Gastroesophageal sphincter (tissue), 4 donors: ENCODE measurements around the gene PEPD. TPM values are rescaled to one million over a fixed set of nuclear protein-coding genes. Genes with fewer than 3 reads are reported as not detected.

Source experiments
- ATAC-seq: fragments of 150-250 bp; one replicate; pipeline ENCODE4 v1.9.1; 2016; ENCODE audit warnings: mild to moderate bottlenecking, moderate library complexity
- H3K27ac ChIP-seq, 4 donors: fragments of 200-600 bp; sonication (generic) in 3 of 4; 1 replicate in 3 of 4; 2 replicates in 1 of 4; pipeline ENCODE4 v1.5.1; 2016 to 2019
- H3K27me3 ChIP-seq: fragments of 200-600 bp; sonication (generic); one replicate; pipeline ENCODE4 v1.5.1; 2019
- H3K36me3 ChIP-seq, 2 donors: fragments of 200-600 bp; sonication (generic); one replicate each; pipeline ENCODE4 v1.5.1; 2019; ENCODE audit warnings: control low read depth in 1 of 2
- H3K4me1 ChIP-seq, 3 donors: fragments of 200-600 bp; sonication (generic); 1 replicate in 2 of 3; 2 replicates in 1 of 3; pipeline ENCODE4 v1.5.1; 2016 to 2019; ENCODE audit warnings: control low read depth in 2 of 3
- H3K4me3 ChIP-seq, 2 donors: fragments of 200-600 bp; sonication (generic); one replicate each; pipeline ENCODE4 v1.5.1; 2019; ENCODE audit warnings: mild to moderate bottlenecking in 1 of 2, moderate library complexity in 1 of 2
- H3K9me3 ChIP-seq, 3 donors: fragments of 200-600 bp; sonication (generic); one replicate each; pipeline ENCODE4 v1.5.1; 2017 to 2019; ENCODE audit warnings: control low read depth in 2 of 3
- CTCF ChIP-seq, 4 experiments: fragments of 200-600 bp in 2 of 4; fragments of 450-650 bp in 2 of 4; sonication (generic) in 1 of 4; IDR thresholded peaks; one replicate each; pipeline ENCODE4 v1.5.1; 2017 to 2019; ENCODE audit warnings: antibody characterized with exemption in 4 of 4, mild to moderate bottlenecking in 2 of 4, moderate library complexity in 2 of 4
- EP300 ChIP-seq: sonication (generic); formaldehyde crosslinking; IDR thresholded peaks from one replicate; pipeline ENCODE4 v1.6.1; 2017; ENCODE audit warnings: antibody characterized with exemption, mild to moderate bottlenecking
- POLR2A ChIP-seq, 2 donors: fragments of 450-650 bp; IDR thresholded peaks; one replicate each; pipeline ENCODE4 v1.6.1; 2017; ENCODE audit warnings: antibody characterized with exemption in 2 of 2, mild to moderate bottlenecking in 2 of 2, moderate library complexity in 1 of 2
- POLR2AphosphoS5 ChIP-seq: sonication (generic); formaldehyde crosslinking; IDR thresholded peaks from one replicate; pipeline ENCODE4 v1.6.1; 2017; ENCODE audit warnings: antibody characterized with exemption
- WGBS, 2 donors: methylation state at CpG; one replicate each; pipeline ENCODE4 v1.1.5; 2018; ENCODE audit warnings: low coverage in 1 of 2; 5-methylcytosine and 5-hydroxymethylcytosine counted together
- total RNA-seq, 4 donors: library from RNA; depleted of rRNA; stranded (reverse); fragments of >200 nt; gene quantifications; one replicate each; pipeline ENCODE4 v1.1.0, GENCODE V29; 2016

Gene PEPD
- total RNA-seq, 4 donors from 2014 or later: 61.3 to 77.7 (median 69.6) TPM

DNA sequence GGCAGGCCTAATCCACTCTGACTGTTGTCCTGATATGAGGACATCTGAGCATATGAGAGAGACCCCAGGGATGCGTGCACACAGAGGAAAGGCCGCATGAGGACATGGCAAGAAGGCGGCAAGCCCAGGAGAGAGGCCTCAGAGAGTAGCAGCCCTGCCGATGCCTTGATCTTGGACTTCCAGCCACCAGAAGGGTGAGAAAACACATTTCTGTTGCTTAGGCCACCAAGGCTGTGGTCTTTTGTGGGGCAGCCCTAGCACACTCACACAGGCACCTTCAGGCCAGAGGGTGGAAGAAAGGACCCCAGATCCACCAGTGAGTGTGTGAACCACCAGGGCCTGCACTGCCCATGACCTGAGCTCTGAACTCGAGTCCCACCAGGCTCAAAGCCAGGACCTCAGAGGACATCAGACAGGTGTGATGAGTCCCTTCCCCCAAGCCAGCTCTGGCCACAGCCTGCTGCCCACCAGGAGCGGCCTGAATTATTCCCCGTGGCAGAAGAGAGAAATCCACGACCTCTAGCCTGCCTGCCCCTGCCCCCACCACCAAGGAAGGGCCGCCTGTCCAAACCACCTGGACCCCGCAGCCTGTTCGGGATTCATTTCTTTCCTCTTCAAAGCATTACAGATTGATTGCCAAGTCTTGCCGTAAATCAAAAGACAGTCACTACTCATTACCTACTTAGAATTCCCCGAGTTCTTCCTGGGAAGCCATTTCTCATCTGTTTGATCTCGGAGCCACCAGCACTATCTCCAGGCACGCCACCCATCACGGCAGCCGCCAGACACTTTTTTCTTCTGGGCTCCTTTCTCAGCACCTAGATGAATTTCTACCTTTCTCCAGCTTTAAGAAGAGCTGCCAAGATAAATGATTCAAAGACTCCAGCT is 75.9 kb downstream of the PEPD start:
- Histone ChIP-seq H3K4me3 (no peak overlapping the region), H3K9me3 (no peaks in the 10 kb centered on the region), H3K27me3 (no peaks in the 10 kb centered on the region), H3K27ac (no peak overlapping the region), H3K4me1 (no peaks in the 10 kb centered on the region), H3K36me3 (peaks cover 0 to 65% of the 10 kb centered on the region in 2 donors)
- ATAC-seq: no peak
- TF ChIP-seq EP300: no peak
- 90 to 92% methylated on average over 7 to 11 of the region's 17 CpGs for WGBS, 2 donors

GRCh38 chr19:33444562-33445441 is 76.8 kb downstream of the PEPD start:
- 85 to 100% methylated on average over 2 to 10 of the region's 12 CpGs for WGBS, 2 donors
- no peak for ATAC-seq
- Histone ChIP-seq H3K4me3 (no peak overlapping the region), H3K36me3 (peaks cover 0 to 67% of the 10 kb centered on the region in 2 donors), H3K27me3 (no peaks in the 10 kb centered on the region), H3K9me3 (no peaks in the 10 kb centered on the region), H3K4me1 (no peaks in the 10 kb centered on the region), H3K27ac (no peak overlapping the region)
- TF ChIP-seq EP300 (no peak), POLR2A (IDR thresholded peaks at IDR 0.05) (no peak), POLR2AphosphoS5 (no peak), CTCF (IDR thresholded peaks at IDR 0.05) (no peak)

DNA sequence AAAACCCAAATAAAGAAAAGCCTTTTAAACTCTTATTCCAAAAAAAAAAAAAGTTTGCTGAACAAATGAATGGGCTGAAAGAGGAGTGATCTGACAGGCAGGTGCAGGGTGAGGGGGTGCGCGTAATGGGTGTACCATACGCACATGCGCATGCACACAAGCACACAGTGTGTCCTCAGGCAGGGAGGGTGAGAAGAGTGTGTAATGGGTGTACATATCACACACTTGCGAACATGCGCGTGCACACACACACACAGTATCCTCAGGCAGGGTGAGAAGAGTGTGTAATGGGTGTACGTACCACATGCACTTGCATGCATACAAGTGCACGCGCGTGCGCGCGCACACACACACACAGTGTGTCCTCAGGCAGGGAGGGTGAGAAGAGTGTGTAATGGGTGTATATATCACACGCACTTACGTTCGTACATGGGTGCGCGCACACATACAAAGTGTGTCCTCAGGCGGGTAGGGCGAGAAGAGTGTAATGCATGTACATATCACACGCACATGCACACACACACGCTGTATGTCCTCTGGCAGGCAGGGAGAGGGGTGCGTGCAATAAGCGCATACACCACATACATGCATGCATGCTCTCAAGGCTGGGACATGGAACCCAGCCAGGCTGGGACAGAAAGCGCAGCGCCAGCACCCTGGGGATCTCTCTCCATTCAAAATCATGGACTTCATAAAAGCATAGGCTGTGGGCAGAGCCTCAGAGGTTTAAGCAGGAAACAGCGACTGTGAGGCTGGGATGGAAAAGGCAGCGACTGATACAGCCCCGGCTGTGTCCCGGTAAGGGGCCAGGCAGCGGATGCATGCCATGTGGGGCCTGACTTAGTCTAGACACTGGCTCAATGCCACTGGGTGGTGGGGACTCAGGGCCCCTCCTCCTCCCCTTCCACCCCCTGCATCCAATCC is 77.7 kb downstream of the PEPD start:
- Histone ChIP-seq H3K36me3 (peaks cover 0 to 58% of the 10 kb centered on the region in 2 donors), H3K9me3 (no peaks in the 10 kb centered on the region), H3K4me3 (no peak overlapping the region), H3K27ac (no peak overlapping the region), H3K4me1 (no peaks in the 10 kb centered on the region), H3K27me3 (no peaks in the 10 kb centered on the region)
- no peak for ATAC-seq
- 87 to 89% methylated on average over 22 to 29 of the region's 32 CpGs for WGBS, 2 donors
- TF ChIP-seq EP300 (no peak), CTCF (IDR thresholded peaks at IDR 0.05) (no peak), POLR2A (IDR thresholded peaks at IDR 0.05) (no peak), POLR2AphosphoS5 (no peak)

- H3K4me1 ChIP-seq: no peaks in the 10 kb centered on the region
- no peak overlapping the region for H3K4me3 ChIP-seq
- no peak for ATAC-seq
- H3K27me3 ChIP-seq: no peaks in the 10 kb centered on the region
- H3K36me3 ChIP-seq: peaks cover 0 to 50% of the 10 kb centered on the region in 2 donors
- no peak overlapping the region for H3K27ac ChIP-seq
- H3K9me3 ChIP-seq: no peaks in the 10 kb centered on the region
- WGBS, 2 donors: 89 to 100% methylated on average over 4 to 9 of the region's 9 CpGs
- TF ChIP-seq EP300 (no peak), POLR2AphosphoS5 (no peak), CTCF (IDR thresholded peaks at IDR 0.05) (no peak), POLR2A (IDR thresholded peaks at IDR 0.05) (no peak)
These were observed 78.9 kb downstream of the PEPD start for GRCh38 chr19:33442706-33443105.
